ENCODE data around the gene ZNF593.

Gene ZNF593

GRCh38 chr1:26148887-26149286 is 20.8 kb upstream of the ZNF593 start:
- no peak for DNase-seq (ENCODE audit: low read depth)

- no peak for DNase-seq (ENCODE audit: low read depth)
These were observed 15.7 kb upstream of the ZNF593 start for GRCh38 chr1:26153966-26154532.

- DNase-seq (ENCODE audit: low read depth) = no peak
These were observed 15.0 kb upstream of the ZNF593 start for GRCh38 chr1:26154750-26155149.

GRCh38 chr1:26155370-26156284 is 14.1 kb upstream of the ZNF593 start:
- no peak for DNase-seq (ENCODE audit: low read depth)

- no peak for DNase-seq (ENCODE audit: low read depth)
These were observed 13.2 kb upstream of the ZNF593 start for GRCh38 chr1:26156285-26157038.

- DNase-seq (ENCODE audit: low read depth) = no peak
These were observed 11.3 kb upstream of the ZNF593 start for GRCh38 chr1:26158271-26158907.

GRCh38 chr1:26158908-26159742 is 10.6 kb upstream of the ZNF593 start, which contains the start of gene FAM110D:
FAM110D (plus strand) TSS chr1:26159079; CDS start chr1:26161292, 2,213 bp downstream.
- DNase-seq (ENCODE audit: low read depth) = no peak

- DNase-seq (ENCODE audit: low read depth) = no peak
These were observed 10.0 kb upstream of the ZNF593 start for GRCh38 chr1:26159743-26160039.

- no peak for DNase-seq (ENCODE audit: low read depth)
These were observed 8.9 kb upstream of the ZNF593 start for GRCh38 chr1:26160527-26161414.

- DNase-seq (ENCODE audit: low read depth) = no peak
These were observed 8.1 kb upstream of the ZNF593 start for GRCh38 chr1:26161415-26162219.

GRCh38 chr1:26162220-26162709 is 7.4 kb upstream of the ZNF593 start:
- no peak for DNase-seq (ENCODE audit: low read depth)

GRCh38 chr1:26163684-26164035 is 6.0 kb upstream of the ZNF593 start:
- DNase-seq (ENCODE audit: low read depth) = no peak

- DNase-seq (ENCODE audit: low read depth) = peak; percentile 22
These were observed 5.5 kb upstream of the ZNF593 start for GRCh38 chr1:26164036-26164860.

GRCh38 chr1:26164861-26165842 is 4.6 kb upstream of the ZNF593 start:
- no peak for DNase-seq (ENCODE audit: low read depth)

- no peak for DNase-seq (ENCODE audit: low read depth)
These were observed 2.9 kb upstream of the ZNF593 start for GRCh38 chr1:26166719-26167281.

GRCh38 chr1:26168410-26169197 is 1.1 kb upstream of the ZNF593 start, which contains the start of gene C1orf232:
C1orf232 (minus strand) TSS chr1:26168963; CDS start chr1:26168499, 464 bp downstream.
- no peak for DNase-seq (ENCODE audit: low read depth)
